RWPE1 (cell line): Measurements from ENCODE around the gene SV2B.

Source experiments
- CTCF ChIA-PET: fragments of 350-600 bp; sonication (Branson Sonifier 250); formaldehyde crosslinking; extraction: SDS; loops from one replicate; lab custom pipeline; 2021; lab: Yijun Ruan, JAX
- POLR2A ChIA-PET: fragments of 400-600 bp; formaldehyde crosslinking; extraction: SDS; loops from one replicate; lab custom pipeline; 2020; ENCODE audit warnings: antibody characterized with exemption; ENCODE audit not compliant: low non-redundant PET; lab: Yijun Ruan, JAX
- DNase-seq: peaks from one replicate; pipeline ENCODE4 v3.0.0; 2012; ENCODE audit warnings: low spot score
- H3K27ac ChIP-seq: fragments of 450-650 bp; 2 replicates; pipeline ENCODE4 v1.5.1; 2017
- CTCF ChIP-seq: fragments of 450-650 bp; conservative IDR thresholded peaks from 2 replicates; pipeline ENCODE4 v1.5.1; 2017; ENCODE audit warnings: low read depth, mild to moderate bottlenecking

Gene SV2B

DNA sequence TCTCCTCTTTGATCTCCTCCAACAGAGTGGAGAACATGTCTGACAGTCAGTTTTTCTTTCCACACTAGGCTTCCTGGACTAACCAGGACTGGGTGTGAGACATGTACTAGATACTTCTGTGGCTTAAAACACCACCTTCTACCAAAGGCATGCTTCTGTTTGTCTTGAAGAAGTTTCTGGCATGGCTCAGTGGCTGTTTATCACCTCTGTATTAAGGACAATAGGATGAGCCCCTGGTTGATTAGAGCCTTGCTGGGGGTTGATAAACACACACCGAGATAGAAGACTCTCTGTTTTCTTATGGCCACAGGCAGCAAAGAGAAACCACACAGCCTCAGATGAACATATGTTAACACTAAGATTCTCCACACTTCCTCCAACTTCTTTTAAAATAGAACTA lies 40.5 kb downstream of the SV2B start:
- CTCF ChIA-PET, result interaction anchor here (1.0 to 1.1 kb wide), 2 partner anchors 13 to 14 kb away, joined by 3 read pairs; no protein-coding TSS in a partner anchor
- no peak for TF ChIP-seq CTCF
- POLR2A ChIA-PET, result no interaction called here
- no peak overlapping the region for H3K27ac ChIP-seq
- no peak for DNase-seq

DNA sequence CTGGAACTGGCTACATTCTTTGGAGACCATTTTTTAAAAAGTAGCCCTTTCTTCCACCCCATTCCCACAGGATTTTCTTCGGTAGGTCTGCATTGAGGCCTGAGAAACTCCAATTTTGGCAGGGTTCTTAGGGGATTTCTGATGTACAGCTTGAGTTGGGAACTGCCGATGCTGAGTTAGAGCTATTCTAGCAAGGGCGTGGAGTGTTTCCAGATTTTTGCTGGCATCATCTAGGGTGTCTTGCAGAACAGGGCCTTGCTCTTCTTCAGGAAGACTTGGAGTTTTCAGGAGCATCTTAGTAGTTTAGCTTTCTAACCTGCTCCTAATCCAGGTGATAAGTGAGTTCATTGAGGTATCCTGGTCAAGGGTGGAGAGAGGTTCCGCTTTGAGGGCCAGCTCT lies 41.0 kb downstream of the SV2B start:
- CTCF ChIA-PET, result interaction anchor here (0.5 to 1.1 kb wide), 4 partner anchors 13 to 284 kb away, joined by 3 to 5 read pairs (median 4); partner anchors contain the start of gene SV2B
- DNase-seq, result no peak

DNA sequence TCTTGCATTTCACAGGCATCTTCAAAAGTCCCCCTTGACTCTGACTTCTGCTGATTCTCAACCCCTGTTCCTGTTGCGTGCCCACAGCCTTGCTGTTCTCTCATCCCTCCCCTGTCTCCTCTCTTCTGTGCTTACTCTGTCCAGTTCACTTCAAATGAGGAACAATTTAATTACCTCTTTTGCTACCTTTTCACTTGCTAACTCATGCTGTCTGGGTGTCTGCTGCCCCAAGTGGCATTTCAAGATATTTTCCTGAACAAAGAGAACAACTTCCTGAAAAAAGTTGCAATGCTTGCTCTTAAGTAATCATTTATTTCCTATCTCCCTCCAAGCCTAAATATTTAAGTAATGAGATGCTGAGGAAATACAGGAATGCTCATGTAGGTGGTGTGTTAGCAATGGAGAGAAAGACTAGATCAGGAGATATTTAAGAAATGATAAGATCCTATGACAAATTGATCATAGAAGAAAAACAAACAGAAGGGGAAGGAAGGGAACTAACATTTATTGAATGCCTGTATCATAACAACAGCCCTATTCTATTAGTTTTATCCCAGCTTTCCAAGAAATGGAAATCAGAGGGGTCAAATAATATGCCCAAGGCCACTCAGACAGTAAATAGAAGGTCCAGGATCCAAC lies 42.2 kb downstream of the SV2B start:
- CTCF ChIA-PET, result no interaction called here
- DNase-seq, result peak; percentile 20
- no peak overlapping the region for H3K27ac ChIP-seq
- peak; percentile 55 for TF ChIP-seq CTCF
- POLR2A ChIA-PET, result no interaction called here

More for the DNA sequence above, 41.0 kb downstream of the SV2B start:
- no peak for TF ChIP-seq CTCF
- H3K27ac ChIP-seq, result no peak overlapping the region
- POLR2A ChIA-PET, result no interaction called here

GRCh38 chr15:91142946-91143345 lies 42.9 kb downstream of the SV2B start:
- no peak overlapping the region for H3K27ac ChIP-seq
- ChIA-PET CTCF (no interaction called here), POLR2A (no interaction called here)
- no peak for TF ChIP-seq CTCF
- no peak for DNase-seq

DNA sequence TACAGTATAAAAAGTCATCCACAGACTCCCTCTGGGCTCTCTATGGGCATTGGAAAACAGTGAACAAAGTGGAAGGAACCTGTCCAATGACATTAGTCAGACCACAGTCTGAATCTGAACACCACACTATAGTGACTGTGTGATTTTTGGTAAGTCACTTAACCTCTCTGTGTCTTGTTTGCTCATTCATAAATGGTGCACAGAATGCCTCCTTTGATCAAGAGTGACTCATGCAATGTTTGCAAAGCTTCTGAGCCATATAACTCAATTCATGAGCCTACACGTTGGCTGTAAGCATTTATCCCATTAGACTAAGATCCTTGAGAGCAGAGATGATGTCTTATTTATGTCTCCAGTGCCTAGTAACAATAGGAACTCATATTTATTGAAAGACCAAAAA lies 46.7 kb downstream of the SV2B start:
- TF ChIP-seq CTCF, result no peak
- POLR2A ChIA-PET, result no interaction called here
- H3K27ac ChIP-seq, result no peak overlapping the region
- CTCF ChIA-PET, result interaction anchor here (0.5 to 1.0 kb wide), 2 partner anchors 101 to 1072 kb away, joined by 3 to 5 read pairs; no protein-coding TSS in a partner anchor
- DNase-seq, result no peak

- DNase-seq, result no peak
- ChIA-PET POLR2A (no interaction called here), CTCF (no interaction called here)
- TF ChIP-seq CTCF, result no peak
- H3K27ac ChIP-seq, result no peak overlapping the region
Observed at GRCh38 chr15:91148243-91148642, 48.2 kb downstream of the SV2B start.
